NCI-H146 treated with DMSO at 0.1 percent for 48 hours (cell line): ENCODE measurements around the gene TMEM47.

ENCODE experiments used
- DNase-seq: peaks from one replicate; lab custom pipeline; 2025; ENCODE audit not compliant: unreplicated experiment; lab: John Stamatoyannopoulos, UW

Gene TMEM47

GRCh38 chrX:34586346-34586911, 70.7 kb downstream of the TMEM47 start:
- DNase-seq = no peak

GRCh38 chrX:34585561-34585960, 71.5 kb downstream of the TMEM47 start:
- no peak for DNase-seq

- no peak for DNase-seq
Measured at GRCh38 chrX:34584781-34585180, 72.3 kb downstream of the TMEM47 start.

- no peak for DNase-seq
Measured at GRCh38 chrX:34580069-34580468, 77.0 kb downstream of the TMEM47 start.

DNA sequence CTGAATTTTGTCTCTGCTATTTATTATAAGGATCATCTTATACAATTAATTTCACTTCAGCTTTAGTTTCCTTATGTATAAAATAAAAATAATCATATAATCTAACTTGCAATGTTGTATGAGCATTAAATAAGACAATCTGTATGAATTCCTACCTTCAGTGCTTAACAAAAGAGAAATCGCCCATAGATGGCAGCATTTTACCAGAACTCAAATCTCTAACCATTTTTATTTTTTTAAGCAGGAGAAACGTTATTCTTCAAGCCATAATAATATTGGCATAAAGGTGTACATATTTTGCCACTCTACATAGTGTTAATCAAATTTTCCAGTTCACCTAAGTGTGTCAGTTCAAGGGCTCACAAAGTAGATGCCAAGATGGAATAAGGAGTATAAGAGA, 78.8 kb downstream of the TMEM47 start:
- DNase-seq = no peak
